GM19328 (cell line): ENCODE measurements around the gene MORC2.

Source experiments
- ATAC-seq: cut with Tn5 transposase; IDR thresholded peaks from one replicate; pipeline ENCODE4 v1.9.1; 2021; ENCODE audit warnings: mild to moderate bottlenecking, moderate library complexity; ENCODE audit not compliant: unreplicated experiment

MORC2 gene

DNA sequence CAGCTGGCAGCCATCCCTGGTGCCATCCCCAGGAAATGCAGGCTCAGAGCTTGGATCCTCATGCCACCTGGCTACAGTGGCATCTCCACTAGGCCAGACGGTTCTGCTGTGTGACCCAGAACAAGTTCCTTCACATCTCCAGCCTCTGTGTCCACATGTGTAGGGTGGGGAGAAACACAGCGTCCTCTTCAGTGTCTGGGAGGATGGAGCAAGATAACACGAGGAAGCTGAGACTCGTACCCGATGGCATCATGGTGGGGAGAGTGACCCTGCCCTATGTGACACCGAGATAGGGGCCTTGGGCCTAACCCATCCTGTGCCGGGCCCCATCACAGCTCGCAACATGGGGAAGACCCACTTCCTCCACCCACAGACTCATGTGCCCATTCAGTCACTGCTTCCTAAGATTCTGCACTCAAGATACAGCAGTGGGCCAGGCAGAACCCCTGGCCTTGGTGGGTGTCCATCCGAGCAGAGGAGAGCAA, 78.5 kb downstream of the MORC2 start:
- ATAC-seq: no peak

GRCh38 chr22:30889268-30889995, 79.1 kb downstream of the MORC2 start:
- no peak for ATAC-seq

GRCh38 chr22:30887861-30888260, 80.7 kb downstream of the MORC2 start:
- no peak for ATAC-seq

DNA sequence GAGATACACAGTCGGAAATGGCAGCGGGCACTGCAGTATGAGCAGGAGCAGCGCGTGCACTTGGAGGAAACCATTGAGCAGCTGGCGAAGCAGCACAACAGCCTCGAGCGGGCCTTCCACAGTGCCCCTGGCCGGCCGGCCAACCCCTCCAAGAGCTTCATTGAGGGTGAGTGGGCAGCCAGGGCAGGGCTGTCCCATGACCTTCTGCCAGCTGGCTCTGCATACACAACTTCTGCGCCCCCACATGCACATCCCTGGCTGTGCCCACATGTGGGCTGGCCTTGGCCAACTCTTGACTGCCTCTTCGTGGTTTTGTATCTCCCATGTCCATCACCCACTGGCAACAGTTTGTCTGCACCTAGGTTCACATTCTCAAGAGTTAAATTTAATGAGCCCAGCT, 81.1 kb downstream of the MORC2 start:
- ATAC-seq: no peak

DNA sequence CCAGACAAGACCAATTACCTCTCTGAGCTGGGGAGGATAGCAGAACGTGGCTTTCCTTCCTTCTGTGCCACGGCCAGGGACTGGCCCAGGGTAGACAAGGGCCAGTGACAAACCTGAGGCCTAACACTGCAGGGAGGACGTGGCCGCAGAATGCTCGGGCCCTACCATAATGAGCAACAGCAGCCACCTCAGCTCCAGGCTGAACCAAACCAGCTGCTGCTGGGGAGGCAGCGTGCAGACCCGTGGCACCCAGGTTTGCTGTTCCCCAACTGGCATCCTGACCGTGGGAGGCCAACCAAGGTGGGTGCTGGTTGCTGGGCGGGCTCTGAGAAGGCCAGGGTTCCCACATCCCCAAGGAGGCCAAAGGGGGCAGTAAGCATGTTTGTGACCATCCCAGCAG, 83.0 kb downstream of the MORC2 start:
- ATAC-seq: no peak

- ATAC-seq: no peak
These were observed 83.6 kb downstream of the MORC2 start for GRCh38 chr22:30885001-30885366.

DNA sequence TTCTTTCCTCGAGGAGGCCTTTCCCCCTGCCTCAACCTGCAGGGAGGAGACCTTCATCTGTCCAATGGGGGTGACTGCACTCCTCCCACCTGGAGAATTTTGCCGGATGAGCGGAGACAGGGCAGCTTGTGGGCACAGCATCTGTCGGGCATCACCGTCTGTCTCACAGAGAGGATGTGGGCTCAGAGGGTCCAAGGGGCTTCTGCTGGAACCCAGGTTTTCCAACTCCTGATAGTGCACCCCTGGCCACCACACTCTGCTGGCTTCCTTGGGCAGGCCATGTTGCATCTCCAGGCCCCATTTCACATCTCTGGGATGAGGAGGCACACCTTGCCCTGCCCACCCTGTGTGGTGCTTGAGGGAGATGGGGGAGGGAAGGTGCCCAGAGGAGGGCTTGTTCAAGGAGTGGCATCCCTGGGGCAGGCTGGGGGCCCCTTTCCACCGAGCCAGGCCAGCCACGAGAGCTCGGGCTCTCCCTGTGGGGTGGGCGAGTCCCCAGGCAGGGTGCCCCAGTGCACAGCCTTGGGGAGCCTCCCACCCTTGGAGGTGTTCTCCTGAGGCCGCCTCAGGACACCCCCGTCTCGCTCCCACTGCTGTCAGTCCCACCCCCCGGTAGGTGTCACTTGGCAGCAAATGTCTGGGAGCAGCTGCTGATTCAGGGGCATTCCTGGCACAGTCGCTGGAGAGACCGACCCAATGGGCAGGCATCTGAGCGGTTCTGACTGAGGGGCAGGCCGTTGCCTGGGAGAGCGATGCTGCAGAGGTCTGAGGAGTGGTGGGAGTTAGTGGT, 84.2 kb downstream of the MORC2 start:
- no peak for ATAC-seq

- no peak for ATAC-seq
These were observed 84.9 kb downstream of the MORC2 start for GRCh38 chr22:30883586-30884145.

DNA sequence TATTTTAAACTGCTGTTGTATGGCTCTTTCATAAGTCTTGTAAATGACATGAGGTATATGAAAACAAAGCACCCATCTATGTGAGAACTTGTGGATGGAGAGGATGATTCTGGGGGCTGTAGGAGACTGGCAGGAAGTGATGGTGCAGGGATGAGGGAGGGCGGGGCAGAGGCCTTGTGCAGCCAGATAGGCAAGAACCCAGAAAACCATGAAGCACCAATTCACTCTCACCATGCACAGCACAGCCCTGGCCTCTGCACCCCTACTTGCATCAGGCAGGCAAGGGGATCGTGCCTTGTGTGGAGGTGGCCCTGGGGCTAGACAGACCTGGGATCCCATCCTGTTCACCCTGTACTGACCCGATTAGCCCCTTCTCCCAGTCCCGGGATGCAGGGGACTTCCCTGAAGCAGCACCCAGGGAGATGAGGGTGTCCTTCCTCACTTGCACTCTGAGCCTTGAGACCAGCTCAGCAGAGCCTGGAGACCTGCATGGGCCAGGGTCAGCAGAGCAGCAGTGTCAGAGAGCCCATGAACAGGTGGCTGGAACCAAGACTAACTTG, 85.5 kb downstream of the MORC2 start:
- no peak for ATAC-seq

GRCh38 chr22:30882184-30882717, 86.3 kb downstream of the MORC2 start:
- ATAC-seq: no peak

DNA sequence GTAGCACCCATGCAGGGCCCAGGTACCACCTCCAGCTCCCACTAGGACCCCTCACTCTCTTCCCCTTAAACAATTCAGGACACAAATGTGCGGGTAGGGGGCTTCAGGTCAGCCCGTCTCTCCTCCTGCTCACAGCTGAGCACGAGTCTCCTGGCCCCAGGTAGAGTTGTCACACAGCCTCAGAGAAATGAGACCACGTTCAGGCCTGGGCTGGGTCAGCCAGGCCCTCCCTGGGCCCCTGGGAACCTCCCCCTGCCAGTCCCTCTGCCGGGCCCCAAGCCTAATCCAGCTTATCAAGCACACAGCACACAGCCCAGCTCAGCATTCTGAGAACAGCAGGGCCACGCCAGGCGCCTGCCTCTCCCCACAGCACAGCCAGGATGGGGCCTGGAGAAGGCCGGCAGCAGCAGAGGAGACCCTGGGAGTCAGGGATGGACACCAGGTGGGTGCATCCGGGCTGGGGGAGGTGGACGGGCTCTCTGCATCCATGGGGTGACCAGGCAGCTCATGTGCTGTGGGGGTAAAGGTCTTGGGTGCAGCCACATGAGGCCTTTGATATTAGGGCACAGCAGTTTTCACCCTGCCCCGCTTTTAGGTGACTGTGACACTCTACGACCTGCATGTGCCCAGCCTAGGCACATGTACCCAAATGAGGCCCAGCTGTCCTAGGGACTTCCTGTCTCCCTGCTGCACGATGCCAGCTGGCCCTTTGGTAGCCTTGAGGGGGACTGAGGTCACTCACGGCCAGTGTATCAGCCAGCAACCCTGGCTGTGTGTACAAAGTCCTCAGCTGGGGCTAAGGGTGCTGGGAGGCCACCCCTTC, 87.0 kb downstream of the MORC2 start:
- no peak for ATAC-seq

DNA sequence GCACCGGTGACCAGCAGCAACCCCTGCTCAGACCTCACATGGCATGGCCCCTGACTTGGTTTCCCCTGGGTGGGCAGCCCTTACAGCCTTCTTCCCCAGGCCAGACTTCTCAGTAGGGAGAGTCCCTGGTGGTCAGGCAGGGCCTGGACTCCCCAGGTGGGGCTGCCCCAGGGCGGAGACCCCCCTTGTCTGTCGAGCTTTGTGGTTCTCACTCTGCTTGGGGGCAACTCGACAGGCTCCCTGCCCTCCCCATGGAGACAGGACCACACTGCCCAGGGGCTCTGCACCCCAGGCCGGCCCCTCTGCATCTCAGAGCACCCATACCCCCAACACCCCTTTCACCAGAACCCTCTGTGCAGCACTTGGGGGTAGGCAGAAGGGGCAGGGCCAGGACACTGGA, 87.7 kb downstream of the MORC2 start:
- no peak for ATAC-seq

DNA sequence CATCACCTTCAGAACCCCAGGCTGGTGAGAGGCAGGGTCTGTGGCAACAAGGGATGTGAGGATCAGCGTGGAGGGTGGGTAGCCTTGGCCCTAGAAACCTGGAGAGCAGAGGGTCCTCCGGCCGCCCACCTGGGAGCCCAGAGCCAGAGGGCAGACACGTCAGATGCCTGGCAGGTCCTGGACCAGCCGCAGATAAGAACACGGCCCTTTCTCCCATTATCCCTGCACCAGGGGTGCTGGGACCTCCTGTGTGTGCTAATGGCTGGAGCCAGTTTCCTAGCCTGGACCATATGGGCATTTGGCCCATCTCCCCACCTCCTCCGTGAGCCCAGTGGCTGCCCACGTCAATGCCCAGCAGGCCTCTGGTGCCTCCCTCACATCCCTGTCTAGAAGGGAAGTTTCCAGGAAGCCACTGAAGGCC, 88.4 kb downstream of the MORC2 start:
- ATAC-seq: no peak

DNA sequence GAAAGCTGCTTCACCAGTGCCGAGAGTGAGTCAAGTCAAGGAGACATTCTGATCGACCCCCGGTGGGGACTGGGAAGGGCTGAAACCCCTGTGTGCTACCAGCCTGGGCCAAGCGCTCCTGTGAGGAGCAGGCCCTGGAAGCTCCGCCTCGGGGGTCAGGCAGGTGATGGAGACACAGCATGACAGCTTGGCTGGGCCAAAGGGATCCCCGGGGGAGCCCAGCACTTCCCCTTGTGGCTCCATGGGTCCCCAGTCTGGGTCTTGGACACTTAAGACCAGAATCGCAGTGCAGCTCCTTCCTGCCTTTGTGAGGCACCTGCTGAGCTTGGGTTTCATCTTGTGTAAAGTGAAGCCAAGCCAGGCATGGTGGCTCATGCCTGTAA, 89.2 kb downstream of the MORC2 start:
- ATAC-seq: no peak

DNA sequence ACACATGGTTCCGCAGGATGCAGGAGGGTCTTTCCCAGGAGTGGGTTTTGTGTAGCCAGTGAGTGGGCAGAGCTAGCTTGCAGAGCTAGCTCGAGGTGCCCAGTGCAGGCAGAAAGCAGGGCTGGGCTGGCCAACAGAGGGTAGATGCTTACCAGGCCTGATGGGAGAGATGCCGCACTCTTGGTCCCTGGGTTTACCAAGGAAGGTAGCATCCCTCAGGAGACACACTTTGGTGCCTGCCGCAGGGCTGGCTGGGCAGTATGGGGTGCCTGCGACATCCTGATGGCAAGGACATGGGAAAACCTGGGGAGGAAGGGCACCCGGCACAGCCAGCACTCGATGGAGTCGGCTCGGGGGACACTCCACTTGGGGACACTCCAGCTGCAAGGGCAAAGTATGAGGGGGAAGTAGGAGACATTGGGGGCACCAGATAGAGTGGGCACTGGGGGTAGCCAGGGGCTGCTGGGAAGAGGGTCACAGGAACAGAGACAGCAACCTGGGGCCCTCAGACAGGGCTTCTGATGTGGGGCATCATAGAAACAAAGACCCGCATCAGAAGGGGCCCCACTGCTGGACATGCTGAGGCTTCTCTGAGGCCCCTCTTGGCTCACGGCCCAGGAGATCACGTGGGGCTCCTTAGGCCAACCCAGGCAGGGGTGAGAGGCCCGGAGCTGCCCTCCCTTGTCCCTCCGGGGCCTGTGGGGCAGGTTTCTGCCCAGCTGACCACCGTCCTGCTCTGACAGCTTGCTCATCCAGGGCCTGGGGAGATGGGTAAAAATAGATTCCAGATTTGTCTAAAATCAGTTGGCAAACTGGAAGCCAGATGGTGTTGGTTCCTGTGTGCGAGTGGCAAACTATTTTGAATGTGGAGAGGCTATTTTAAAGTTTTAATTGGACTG, 89.8 kb downstream of the MORC2 start:
- ATAC-seq: no peak

- no peak for ATAC-seq
These were observed 90.7 kb downstream of the MORC2 start for GRCh38 chr22:30877662-30878515.

DNA sequence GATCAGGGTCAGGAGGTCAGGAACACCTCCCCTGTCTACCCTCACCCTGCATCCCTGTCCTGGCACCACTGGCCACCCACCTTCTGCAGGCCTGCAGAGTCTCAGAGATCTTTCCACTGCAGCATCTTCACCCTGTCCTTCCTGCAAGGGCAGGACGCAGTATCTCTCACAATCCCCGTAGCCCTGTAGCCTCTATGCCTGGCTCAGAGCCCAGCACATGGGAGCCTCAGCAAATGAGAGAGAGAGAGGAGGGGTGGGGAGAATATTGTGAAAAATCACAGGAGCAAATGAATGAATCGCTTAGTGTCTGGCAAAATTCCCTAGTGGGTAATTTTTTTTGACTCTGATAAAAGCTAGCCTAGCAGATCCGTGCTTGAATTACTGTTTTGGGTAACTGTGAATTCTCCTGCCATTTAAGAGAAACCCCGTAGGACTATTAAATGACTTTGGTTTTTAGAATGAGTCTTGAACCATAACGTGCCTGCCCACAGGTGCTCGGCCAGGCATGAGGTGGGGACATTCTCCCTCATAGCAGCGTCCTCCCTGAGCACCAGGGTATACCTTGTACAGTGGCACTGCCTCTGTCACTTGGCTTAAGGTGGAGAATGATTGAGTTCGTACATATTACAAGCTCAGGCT, 91.5 kb downstream of the MORC2 start:
- ATAC-seq: no peak

GRCh38 chr22:30876221-30876751, 92.3 kb downstream of the MORC2 start:
- ATAC-seq: no peak
